Femur (tissue), 1 donor: ENCODE measurements around the gene DICER1.
"Not testable (repeated sequence)": the region's sequence is repeated elsewhere in the genome, so short reads cannot be mapped to it uniquely, and the experiment has no call there.

Source experiments
- DNase-seq: peaks from one replicate; pipeline ENCODE4 v3.0.0-alpha.2; 2017

DICER1 gene

DNA sequence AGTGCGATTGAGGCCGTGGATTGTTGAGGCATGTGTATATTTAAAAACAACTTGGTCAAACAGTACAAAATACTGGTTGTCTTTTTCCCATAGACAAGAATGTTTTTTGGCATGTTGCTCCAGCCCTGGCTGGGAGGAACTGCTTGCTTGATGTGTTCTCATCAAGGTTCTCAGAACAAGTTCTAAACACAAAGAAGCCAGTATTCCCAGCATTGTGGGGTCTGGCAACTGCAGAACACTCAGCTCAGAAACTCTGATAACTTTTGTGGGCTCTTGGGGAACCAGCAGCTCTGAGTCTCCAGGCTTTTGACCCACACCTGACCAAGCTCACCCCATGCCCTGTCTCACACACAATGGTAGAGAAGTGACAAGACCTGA lies 27.1 kb upstream of the DICER1 start:
- peak; percentile 32 for DNase-seq

DNA sequence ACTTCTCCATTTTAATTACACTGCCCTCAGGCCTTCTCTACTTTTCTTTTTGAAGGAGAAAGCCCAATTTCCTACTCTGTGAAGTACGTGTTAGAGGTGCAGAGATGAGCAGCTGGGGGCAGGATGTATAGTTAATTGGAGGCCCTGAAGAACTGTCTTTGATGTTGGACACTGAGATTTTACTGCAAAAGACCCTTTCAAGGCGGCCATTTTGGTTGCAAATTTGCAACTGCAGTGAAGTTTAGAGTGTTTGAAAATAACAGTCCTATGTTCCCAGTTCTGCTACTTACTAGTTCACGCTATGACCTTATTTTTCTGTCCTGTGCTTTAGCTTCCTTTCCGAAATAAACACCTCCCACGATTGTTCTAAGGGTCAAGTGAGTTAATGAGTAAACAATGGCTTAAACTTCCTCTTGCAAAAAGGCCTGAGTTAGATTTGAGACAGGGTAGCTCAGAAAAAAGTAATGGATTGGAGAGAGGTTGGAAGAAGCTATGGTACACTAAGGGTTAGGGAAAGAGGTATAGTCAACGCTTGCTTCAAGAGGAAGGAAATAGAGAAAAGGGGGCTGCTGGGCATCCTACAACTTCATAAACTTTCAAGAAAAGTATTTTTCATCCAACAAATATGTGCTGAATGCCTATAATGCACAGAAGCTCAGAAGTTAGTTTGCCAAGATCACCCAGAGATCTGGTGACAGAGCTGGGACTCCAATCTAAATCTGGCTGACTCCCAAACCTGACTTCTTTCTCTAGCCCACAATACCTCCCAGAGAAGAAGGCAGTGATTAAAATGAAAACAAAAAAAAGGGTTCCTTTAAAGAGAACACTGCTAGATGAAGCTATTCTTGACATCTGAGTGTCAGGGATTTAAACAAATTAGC lies 26.4 kb upstream of the DICER1 start:
- peak; percentile 16 for DNase-seq

DNA sequence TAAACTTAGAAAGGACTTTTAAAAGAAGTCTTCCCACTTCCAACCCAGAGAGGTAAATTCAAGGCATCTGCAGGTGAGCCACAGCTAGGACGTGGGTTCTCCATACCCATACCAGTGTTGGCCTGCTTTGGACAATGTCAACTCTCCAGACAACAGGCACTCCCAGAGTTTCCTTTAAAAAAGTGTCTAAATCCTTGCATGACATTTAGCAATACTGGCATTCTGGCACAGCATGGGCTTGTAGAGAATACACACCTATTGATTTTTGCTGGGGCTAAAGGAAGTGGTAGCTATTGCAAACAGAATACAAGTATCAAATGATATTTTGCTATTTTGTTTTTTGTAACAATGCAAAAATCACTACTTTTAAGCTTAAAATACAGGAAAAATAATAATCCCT lies 25.8 kb upstream of the DICER1 start:
- DNase-seq, result no peak

DNA sequence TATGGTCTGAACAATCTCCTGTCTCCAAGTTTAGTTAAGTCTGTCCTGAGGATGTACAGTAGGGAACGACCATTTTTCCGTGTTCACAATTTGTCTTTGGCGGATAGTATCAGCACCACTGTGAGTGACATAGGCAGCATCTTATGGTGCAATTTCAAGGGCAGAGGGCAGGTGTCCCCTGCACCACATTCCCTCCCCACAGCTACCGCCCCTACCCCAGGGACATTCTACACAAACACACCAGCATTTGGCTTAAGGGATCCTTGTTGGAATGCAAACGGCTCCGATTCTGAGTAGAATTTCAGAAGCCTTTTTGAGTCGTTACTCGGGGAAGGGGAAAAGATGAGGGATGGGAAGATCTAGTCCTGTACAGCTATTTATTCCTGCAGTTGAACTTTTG lies 25.1 kb upstream of the DICER1 start:
- DNase-seq, result peak; percentile 20

DNA sequence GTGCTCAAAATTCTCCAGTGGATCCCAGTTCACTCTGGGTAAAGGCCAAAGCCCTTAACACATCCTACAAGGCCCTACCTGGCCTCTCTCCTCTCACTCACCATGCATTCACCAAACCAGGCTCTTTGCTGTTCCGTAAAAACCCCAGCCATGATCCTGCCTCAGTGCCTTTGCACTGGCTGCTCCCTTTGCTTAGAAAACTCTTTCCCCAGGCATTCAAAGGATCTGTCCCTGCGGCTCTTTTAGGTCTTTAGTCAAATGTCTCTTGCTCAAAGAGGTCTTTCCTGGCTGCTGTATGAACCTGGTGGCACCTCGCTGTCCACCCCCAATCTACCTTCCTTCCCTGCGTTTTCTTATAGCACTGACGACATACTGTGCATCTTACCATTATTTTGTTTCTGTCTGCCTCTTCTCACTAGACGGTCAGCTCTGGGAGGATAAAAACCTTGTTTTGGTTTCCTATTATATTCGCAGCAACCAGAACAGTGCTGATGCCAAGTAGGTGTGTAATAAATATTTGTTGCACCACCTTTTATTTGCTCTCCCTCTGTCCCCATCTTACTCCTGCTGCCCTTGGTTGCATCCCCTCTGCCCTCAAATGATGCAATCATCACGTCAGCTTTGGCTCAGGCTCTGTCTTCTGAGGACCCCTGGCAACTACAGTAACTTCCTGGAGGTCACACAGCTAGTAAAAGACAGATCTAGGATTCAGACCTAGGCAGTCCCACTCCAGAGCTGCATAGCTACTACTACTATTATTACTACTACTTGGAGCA lies 23.8 kb upstream of the DICER1 start:
- DNase-seq, result peak; percentile 12

DNA sequence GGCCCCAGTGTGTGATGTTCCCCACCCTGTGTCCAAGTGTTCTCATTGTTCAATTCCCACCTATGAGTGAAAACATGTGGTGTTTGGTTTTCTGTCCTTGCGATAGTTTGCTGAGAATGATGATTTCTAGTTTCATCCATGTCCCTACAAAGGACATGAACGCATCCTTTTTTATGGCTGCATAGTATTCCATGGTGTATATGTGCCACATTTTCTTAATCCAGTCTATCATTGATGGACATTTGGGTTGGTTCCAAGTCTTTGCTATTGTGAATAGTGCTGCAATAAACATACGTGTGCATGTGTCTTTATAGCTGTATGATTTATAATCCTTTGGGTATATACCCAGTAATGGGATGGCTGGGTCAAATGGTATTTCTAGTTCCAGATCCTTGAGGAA lies 18.3 kb upstream of the DICER1 start:
- DNase-seq, result not testable (repeated sequence)

DNA sequence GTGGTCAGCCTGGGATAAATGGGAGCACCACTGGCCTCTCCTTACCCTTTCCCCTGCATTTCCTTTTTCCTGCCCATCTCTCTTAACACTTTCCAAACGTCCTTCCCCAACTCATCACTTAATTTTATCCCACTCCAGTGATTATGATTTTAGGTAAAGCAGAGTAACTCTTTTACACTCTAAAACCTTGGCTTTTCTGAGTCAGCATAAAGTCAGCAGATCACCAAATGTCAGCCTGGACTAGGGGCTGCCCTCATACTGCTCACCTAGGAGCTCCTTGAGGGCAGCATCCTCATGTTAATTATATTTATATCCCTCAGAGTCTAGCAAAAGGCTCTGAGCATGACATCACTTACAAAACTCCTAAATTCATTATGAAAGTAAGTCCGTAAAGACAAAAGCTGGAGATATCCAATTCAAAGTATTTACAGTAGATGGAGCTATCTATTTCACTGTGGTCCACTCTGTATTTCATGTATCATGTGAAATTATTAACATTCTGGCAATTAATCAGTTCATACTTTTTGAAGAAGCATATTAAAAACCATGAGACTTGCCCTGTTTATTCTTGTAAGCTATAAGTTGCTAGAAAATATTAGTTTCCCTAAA lies 17.0 kb upstream of the DICER1 start:
- DNase-seq, result no peak

DNA sequence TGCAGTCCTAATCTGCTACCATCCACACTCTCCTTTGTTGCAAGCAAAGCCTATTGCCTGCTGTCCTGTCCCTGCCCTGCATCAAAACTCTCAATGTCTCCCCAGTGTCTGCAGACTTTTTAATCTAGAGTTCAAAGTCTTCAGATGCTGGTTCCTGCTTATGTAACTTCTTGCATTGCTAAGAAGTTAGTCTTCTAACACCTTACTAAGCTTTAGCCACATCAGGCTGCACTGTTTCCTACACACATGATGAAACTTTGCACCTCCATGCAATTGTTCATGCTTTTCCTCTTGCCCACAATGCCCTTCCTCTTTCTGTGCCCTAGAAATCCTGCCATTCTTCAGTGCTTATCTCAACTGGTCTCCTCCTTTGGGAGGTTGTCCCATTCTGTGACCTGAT lies 16.2 kb upstream of the DICER1 start:
- no peak for DNase-seq

DNA sequence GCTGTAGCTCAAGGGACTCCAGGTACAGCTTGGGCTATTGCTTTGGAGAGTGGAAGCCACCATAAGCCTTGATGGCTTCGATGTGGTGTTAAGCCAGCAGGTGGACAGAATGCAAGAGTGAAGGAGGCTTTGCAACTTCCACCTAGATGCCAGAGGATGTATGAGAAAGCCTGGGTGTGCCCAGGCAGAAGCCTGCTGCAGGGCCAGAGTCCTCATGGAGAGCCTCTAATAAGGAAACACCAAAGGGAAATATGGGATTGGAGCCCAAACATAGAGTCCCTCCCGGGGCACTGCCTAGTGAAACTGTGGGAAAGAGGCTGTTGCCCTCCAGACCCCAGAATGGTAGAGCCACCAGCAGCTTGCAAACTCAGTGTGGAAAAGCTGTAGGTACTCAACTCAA lies 9.8 kb upstream of the DICER1 start:
- DNase-seq, result no peak

DNA sequence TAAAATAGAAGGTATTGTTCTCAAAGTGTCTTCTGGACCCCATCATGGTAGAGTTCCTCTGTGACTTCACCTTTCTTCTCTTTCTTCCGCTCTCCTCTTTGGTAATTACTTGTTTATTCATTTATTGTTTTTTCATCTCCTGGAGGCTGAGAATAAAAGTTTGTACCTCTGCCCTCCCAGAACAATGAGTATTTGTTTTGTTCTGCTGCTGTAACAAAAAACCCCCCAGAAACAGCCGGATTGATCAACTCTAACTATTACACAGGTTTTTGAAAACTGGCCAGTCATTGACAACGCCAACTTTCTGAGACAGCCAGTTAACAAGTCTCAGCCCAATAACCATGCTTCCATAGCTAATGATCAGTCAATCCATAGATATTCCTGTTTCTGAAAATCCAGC lies 8.2 kb upstream of the DICER1 start:
- no peak for DNase-seq

DNA sequence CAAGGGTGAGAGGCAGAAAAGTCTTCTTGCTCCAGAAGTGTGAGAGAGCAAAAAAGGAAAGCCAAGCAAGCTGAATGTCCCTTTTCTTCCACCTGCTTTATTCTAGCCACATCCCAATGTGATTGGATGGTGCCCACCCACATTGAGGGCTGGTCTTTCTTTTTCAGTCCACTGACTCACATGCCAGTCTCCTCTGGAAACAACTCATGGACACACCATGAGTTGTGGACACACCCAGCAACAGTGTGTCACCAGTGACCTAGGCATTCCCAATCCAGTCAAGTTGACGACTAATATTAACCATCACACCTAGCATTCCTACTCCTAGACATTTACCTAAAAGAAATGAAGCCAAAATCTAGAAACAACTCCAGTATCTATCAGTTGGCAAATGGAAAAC lies 7.2 kb upstream of the DICER1 start:
- DNase-seq, result no peak

DNA sequence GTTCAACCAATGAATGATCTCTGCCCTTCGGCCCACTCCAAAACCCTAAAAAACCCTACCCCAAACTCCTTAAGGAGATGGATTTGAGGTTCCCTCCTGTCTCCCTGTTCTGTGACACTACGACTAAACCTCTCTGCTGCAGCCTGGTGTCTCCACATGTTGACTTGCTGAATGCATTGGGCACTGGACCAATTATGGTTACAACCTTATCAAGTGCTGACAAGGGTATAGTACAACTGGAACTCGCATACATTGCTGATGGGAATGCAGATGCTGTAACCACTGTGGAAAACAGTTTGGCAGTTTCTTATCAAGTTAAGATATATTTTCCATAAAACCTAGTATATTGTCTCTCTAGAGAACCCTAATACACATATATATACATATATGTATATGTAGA lies 6.3 kb upstream of the DICER1 start:
- DNase-seq, result no peak

DNA sequence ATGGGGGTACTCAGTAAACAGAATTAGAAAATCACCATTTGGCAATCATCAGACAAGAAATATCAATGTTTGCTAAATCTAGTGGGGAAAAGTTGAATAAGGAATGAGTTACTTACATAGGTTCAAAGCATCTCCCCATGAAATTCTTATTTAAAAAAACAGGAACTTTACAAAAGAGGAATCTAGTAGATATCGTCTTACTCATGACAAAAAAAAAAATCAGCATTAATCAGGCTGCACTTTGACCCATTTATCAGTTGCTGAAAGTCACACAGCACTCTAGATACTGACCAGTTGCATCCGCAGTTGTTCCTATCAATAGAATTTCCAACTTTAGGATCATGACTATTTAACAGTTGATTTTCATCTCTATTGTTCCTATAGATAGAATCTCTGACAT lies 5.8 kb upstream of the DICER1 start:
- DNase-seq, result no peak

DNA sequence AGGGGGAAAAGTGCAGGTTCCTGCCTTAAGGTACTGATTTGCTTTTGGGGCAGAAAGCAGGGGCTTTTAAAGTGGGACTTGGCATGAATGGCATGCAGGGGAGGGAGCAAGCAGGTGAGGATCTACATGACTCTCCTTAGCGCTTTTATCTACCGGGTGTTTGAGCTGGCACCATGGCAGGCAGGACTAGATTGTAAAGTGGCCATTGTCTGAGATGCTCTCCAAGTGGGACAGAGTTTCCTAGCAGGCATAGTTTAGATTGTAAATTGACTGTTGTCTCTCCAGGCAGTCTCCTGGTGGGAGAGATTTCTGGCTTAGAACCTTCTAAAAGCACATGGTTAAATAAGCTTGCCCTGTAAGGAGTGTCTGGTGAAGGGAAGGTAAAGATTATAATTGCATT lies 5.3 kb upstream of the DICER1 start:
- no peak for DNase-seq

DNA sequence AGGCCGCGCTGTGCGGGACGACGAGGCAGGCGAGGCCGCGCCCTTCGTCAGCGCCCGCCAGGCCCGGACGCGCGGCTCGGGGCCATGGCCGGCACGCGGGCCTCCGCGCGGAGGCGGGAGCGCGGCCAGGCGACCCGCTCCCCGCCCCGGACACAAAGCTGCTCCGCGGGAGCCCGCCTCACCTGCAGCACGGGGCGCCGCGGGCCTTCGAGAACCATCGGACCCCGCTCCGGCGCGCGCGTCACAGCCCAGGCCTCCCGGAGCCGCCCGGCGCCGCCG lies 342 bp downstream of the DICER1 start:
- no peak for DNase-seq

DNA sequence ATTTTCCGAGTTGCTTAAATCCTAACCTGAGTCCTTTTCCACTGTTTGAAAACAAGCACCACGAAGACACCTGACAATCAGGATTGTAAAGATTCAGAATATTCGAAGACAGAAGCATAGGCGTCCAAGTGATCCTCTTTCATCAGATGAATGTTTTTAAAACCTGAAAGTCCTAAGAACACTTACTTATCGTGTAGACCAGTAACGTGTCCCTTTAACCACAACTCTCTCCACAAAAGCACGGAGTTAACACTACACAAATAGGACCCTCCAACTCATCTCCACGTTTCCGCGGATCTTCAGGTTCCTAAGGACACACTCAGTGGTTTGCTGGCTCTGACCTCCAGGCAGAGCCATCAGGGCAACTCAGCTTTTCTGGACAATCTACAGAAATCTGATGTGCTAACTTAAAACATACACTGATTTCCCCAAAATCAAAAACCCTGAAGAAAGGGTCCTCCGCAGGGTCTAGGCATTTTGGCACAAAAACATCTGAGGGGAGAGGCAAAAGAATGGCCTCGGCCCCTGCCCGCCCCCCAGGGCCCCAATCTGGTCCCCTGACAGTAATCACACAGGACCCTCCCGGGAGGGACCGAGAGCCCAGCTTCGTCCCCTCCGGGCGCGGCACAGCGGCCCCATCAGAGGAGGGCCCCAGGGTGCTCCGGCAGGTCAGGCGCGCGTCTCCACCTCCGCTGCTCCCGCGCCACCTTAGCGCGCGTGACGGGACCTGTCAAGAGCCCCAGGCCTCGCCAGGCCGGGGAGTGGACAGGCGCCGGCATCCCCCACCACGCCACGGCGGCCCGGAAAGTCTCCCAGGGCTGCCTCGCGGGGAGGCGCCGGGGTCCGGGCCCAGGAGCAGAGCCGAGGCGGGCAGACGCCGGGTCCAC lies 925 bp downstream of the DICER1 start:
- peak; percentile 47 for DNase-seq

DNA sequence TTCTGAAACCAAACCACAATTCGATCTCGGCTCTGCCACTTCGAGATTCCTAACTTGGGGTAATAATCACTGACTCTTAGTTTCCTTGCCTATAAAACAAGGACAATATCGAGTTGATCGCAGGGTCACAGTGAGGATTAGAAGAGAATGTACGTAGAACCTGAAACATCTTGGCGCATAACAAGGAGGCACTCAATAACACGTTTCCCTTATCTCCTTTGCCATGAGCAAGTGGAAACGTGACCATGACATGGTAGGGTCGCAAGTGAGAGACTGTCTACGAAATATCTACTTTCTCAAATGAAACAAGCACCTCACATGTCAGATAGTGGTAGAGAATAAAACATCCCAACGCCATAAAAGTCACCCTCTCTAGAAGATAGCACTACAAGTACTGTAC lies 2.3 kb downstream of the DICER1 start:
- no peak for DNase-seq

DNA sequence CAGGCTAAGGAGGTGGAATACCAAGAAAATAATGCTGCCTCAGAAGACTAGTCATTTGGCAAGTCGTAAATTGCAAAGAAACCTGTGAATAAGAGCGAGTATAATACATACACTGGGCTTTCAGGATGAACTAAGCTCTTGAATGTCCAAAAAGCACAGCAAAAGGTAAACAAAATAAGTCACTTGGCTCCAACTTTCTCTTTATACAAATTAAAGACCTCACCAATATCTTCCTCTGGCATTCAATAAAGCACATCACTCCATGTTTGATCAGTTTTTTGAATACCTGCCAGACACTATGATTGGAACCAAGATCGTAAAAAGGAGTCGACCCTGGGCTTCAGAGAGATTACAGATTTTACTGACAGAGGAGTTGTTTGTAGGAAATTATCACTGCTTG lies 3.5 kb downstream of the DICER1 start:
- no peak for DNase-seq

DNA sequence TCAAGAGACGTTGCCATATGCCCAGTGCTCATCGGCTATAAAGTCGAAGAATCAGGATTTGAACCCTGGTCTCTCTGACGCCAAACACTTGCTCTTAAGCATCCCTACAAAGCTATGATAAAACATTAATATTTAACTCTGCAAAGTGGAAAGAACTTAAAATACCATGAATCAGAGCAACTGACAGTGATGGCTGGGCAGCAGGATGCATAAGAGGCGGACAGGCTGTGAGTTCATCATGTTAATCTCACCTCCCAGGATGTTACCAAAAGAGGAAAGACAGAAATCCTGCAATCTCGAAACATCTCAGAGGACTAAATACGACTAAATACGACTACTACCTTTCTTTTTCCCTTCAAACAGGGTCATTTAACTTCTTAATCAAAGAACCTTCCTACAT lies 5.8 kb downstream of the DICER1 start:
- no peak for DNase-seq

DNA sequence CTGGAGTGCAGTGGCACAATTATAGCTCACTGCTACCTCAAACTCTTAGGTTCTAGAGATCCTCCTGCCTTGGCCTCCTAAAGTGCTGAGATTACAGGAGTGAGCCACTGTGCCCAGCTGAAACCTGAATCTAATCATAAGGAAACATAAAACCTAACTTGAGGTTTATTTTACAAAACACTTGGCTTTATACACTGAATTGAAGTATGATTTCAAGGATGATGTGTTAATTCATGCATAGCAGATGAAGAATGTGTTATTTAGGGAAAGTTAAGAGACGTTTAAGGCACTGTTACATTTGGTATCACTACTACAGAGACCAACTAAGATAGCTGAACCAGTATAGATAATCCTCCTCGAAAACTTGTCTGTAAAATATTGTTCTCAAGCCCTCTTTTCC lies 6.4 kb downstream of the DICER1 start:
- DNase-seq, result no peak

DNA sequence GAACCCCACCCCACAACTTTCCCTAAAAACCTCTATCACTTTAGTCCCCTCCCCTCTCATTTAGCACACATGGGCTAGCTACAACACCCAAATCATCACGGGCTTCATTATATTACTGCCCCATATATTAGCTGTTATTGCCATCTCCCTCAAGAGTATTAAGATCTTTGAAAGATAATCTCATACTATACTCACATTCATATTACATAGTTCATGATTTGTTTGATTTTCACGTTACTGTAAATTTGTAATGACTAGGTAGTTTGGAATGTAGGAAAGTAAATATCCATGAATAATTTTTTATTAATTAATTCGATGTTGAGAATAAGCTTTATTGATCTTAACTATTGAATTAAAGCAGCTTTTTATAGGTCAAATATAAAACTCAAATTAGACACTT lies 7.9 kb downstream of the DICER1 start:
- no peak for DNase-seq

DNA sequence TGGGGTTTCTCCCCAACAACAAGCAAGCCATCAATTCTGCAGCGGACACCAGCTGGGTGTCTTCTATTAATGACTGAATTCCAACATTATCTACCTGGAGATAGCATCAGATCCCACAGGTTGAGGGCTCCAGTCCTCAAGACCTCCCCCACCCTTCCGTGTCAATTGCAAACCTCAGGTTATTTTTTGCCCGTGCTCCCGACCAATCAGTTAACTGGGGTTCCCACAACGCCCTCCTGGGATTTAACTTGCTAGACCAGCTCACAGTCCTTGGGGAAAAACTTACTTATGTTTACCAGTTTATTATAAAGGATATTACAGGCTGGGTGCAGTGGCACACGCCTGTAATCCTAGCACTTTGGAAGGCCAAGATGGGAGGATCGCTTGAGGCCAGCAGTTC lies 9.7 kb downstream of the DICER1 start:
- no peak for DNase-seq

DNA sequence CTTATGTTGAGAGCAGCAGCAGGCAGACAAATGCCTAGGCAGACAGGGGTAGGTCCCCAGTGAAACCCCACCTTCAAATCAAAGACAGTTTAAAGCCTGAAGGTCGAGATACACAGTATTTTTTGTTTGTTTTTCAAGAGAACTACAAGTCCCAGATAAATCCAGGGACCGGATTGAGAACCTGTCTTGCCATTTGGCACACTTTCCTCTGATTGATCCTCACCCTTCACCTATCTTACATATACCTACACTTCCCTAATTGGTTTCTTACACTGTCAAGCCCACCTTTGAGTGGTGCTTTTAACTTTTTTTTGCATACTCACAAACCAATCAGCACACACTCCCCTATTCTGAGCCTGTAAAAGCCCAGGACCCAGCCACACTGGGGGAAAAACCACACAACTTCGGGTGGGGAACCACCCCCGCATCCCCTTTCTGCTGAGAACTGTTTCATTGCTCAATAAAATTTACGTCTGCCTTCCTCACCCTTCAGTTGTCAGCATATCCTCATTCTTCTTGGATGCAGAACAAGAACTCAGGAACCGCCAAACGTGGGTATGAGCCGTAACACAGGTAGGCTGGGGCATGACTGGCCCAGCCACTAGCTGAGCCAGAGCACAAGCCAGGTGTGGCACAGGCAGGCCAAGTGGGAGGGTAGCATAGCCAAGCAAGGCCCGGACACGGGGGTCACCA lies 11.1 kb downstream of the DICER1 start:
- DNase-seq, result no peak
